ENCODE data around the gene ADCY7.

- TF ChIP-seq, protein P1, sequence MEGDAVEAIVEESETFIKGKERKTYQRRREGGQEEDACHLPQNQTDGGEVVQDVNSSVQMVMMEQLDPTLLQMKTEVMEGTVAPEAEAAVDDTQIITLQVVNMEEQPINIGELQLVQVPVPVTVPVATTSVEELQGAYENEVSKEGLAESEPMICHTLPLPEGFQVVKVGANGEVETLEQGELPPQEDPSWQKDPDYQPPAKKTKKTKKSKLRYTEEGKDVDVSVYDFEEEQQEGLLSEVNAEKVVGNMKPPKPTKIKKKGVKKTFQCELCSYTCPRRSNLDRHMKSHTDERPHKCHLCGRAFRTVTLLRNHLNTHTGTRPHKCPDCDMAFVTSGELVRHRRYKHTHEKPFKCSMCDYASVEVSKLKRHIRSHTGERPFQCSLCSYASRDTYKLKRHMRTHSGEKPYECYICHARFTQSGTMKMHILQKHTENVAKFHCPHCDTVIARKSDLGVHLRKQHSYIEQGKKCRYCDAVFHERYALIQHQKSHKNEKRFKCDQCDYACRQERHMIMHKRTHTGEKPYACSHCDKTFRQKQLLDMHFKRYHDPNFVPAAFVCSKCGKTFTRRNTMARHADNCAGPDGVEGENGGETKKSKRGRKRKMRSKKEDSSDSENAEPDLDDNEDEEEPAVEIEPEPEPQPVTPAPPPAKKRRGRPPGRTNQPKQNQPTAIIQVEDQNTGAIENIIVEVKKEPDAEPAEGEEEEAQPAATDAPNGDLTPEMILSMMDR (IDR thresholded peaks at IDR 0.05) = no peak
- TF ChIP-seq POLR2AphosphoS5 (IDR thresholded peaks at IDR 0.05) (no peak), POLR2A (IDR thresholded peaks at IDR 0.05) (no peak)
These were observed 72.2 kb downstream of the ADCY7 start for GRCh38 chr16:50338371-50339231.
